SK-N-SH (cell line): ENCODE measurements around the gene MROH2B. TPM values are rescaled to one million over a fixed set of nuclear protein-coding genes. Genes with fewer than 3 reads are reported as not detected.

Experiments used
- CTCF ChIA-PET: fragments of 300-600, 350-600 bp; formaldehyde crosslinking; extraction: SDS; loops from one replicate; lab custom pipeline; 2021; lab: Yijun Ruan, JAX
- POLR2A ChIA-PET: fragments of 350-600 bp; sonication (Branson Sonifier 250); formaldehyde crosslinking; extraction: SDS; loops from one replicate; lab custom pipeline; 2020; ENCODE audit warnings: antibody characterized with exemption, inconsistent platforms; lab: Yijun Ruan, JAX
- DNase-seq: peaks from one replicate; pipeline ENCODE4 v3.0.0; 2012
- H2AFZ ChIP-seq: fragments of 200-600 bp; sonication (generic); 2 replicates; pipeline ENCODE4 v1.8.1; 2016; ENCODE audit warnings: antibody characterized with exemption, mild to moderate bottlenecking, low read depth
- H3F3A ChIP-seq: fragments of 200-600 bp; sonication (generic); replicated peaks from 2 replicates; pipeline ENCODE3; 2016; ENCODE audit warnings: antibody characterized with exemption, mild to moderate bottlenecking; ENCODE audit not compliant: insufficient read depth
- H3K27ac ChIP-seq, 2 experiments: fragments of 200-500 bp in 1 of 2; fragments of 200-600 bp in 1 of 2; sonication (Bioruptor generic) in 1 of 2; sonication (generic), shearing (Covaris generic) in 1 of 2; 2 replicates each; pipeline versions ENCODE4 v1.5.1 to v1.6.1; 2014 to 2016; ENCODE audit warnings: low read depth in 2 of 2, inconsistent platforms in 1 of 2, low read length in 1 of 2, mild to moderate bottlenecking in 1 of 2, mixed read lengths in 1 of 2
- H3K27me3 ChIP-seq: fragments of 200-600 bp; sonication (generic), shearing (Covaris generic); 2 replicates; pipeline ENCODE4 v1.6.1; 2016; ENCODE audit warnings: mixed run types; ENCODE audit not compliant: insufficient read depth
- H3K36me3 ChIP-seq, 2 experiments: fragments of 200-500 bp in 1 of 2; fragments of 200-600 bp in 1 of 2; sonication (Bioruptor generic) in 1 of 2; sonication (generic) in 1 of 2; replicated peaks in 1 of 2; 2 replicates each; pipeline versions ENCODE3 to v1.5.1; 2014 to 2016; ENCODE audit warnings: low read length in 1 of 2, mild to moderate bottlenecking in 1 of 2; ENCODE audit not compliant: insufficient read depth in 2 of 2, control insufficient read depth in 1 of 2
- H3K4me1 ChIP-seq, 2 experiments: fragments of 200-500 bp in 1 of 2; fragments of 200-600 bp in 1 of 2; sonication (Bioruptor generic) in 1 of 2; sonication (generic), shearing (Covaris generic) in 1 of 2; 2 replicates each; pipeline versions ENCODE4 v1.5.1 to v1.6.1; 2014 to 2016; ENCODE audit warnings: low read depth in 1 of 2, low read length in 1 of 2, mixed run types in 1 of 2; ENCODE audit not compliant: insufficient read depth in 2 of 2, control insufficient read depth in 1 of 2
- H3K4me2 ChIP-seq: fragments of 200-600 bp; sonication (generic), shearing (Covaris generic); 2 replicates; pipeline ENCODE4 v1.6.1; 2017; ENCODE audit warnings: mixed run types
- H3K4me3 ChIP-seq, 2 experiments: fragments of 200-500 bp in 1 of 2; fragments of 200-600 bp in 1 of 2; sonication (Bioruptor generic) in 1 of 2; sonication (generic), shearing (Covaris generic) in 1 of 2; 2 replicates each; pipeline versions ENCODE4 v1.5.1 to v1.8.1; 2014 to 2016; ENCODE audit warnings: low read depth in 2 of 2, inconsistent platforms in 1 of 2, low read length in 1 of 2, mild to moderate bottlenecking in 1 of 2, mixed read lengths in 1 of 2, moderate library complexity in 1 of 2
- H3K79me2 ChIP-seq: fragments of 200-600 bp; sonication (generic); 2 replicates; pipeline ENCODE4 v1.8.1; 2017; ENCODE audit warnings: mild to moderate bottlenecking; ENCODE audit not compliant: insufficient read depth
- H3K9ac ChIP-seq: fragments of 200-600 bp; sonication (generic); 2 replicates; pipeline ENCODE4 v1.6.1; 2017; ENCODE audit warnings: mixed run types
- H3K9me2 ChIP-seq: fragments of 200-600 bp; sonication (generic); 2 replicates; pipeline ENCODE4 v1.6.1; 2017; ENCODE audit warnings: mixed run types
- H3K9me3 ChIP-seq: fragments of 200-600 bp; sonication (generic); 2 replicates; pipeline ENCODE4 v1.6.1; 2017; ENCODE audit warnings: mixed run types, mild to moderate bottlenecking, moderate library complexity
- H4K20me1 ChIP-seq: fragments of 200-600 bp; sonication (generic); 2 replicates; pipeline ENCODE4 v1.6.1; 2017; ENCODE audit warnings: mild to moderate bottlenecking, mixed run types; ENCODE audit not compliant: insufficient read depth
- CHD2 ChIP-seq: fragments of 150-350 bp; IDR thresholded peaks from 2 replicates; pipeline ENCODE4 v1.6.1; 2018; ENCODE audit warnings: low read length; ENCODE audit not compliant: partially characterized antibody
- FOXM1 ChIP-seq: IDR thresholded peaks from 2 replicates; pipeline ENCODE4 v1.4.0; 2012; ENCODE audit warnings: low read depth, mild to moderate bottlenecking
- GATA2 ChIP-seq: sonication (generic); formaldehyde crosslinking; IDR thresholded peaks from 2 replicates; pipeline ENCODE4 v1.5.0; 2020; ENCODE audit warnings: mild to moderate bottlenecking, missing genetic modification reagents
- JUND ChIP-seq: IDR thresholded peaks from 2 replicates; pipeline ENCODE4 v1.4.0; 2012
- MEF2A ChIP-seq: IDR thresholded peaks from 2 replicates; pipeline ENCODE4 v1.4.0; 2012; ENCODE audit warnings: low read depth, borderline replicate concordance
- NFIC ChIP-seq: IDR thresholded peaks from 2 replicates; pipeline ENCODE4 v1.4.0; 2012; ENCODE audit warnings: borderline replicate concordance
- NRF1 ChIP-seq: IDR thresholded peaks from 2 replicates; pipeline ENCODE4 v1.6.1; 2012; ENCODE audit warnings: low read depth, mild to moderate bottlenecking, low read length
- RAD21 ChIP-seq: IDR thresholded peaks from 2 replicates; pipeline ENCODE4 v1.6.1; 2012; ENCODE audit warnings: mild to moderate bottlenecking, low read length
- SMC3 ChIP-seq: IDR thresholded peaks from 2 replicates; pipeline ENCODE4 v1.6.1; 2012; ENCODE audit warnings: low read depth, low read length, improper control_type of control experiment
- TCF12 ChIP-seq: IDR thresholded peaks from 2 replicates; pipeline ENCODE4 v1.4.0; 2012
- USF2 ChIP-seq: fragments of 150-350 bp; IDR thresholded peaks from 2 replicates; pipeline ENCODE4 v1.6.1; 2017; ENCODE audit warnings: antibody characterized with exemption, low read length, low read depth, borderline replicate concordance
- YY1 ChIP-seq: IDR thresholded peaks from 2 replicates; pipeline ENCODE4 v1.4.0; 2012; ENCODE audit warnings: low read depth, mild to moderate bottlenecking
- WGBS: methylation state at CpG from one replicate; pipeline ENCODE4 v1.1.6; 2017; ENCODE audit warnings: low lambda C conversion rate; 5-methylcytosine and 5-hydroxymethylcytosine counted together
- polyA plus RNA-seq, 3 experiments: library from polyadenylated mRNA; depleted of rRNA; stranded (reverse); fragments of >200 nt; gene quantifications; 2 replicates each; pipeline ENCODE4 v1.2.3, GENCODE V29; 2012
- TF ChIP-seq, protein P1 (sequence below): IDR thresholded peaks from 2 replicates; pipeline ENCODE4 v1.4.0; 2012; ENCODE audit warnings: low read depth

Gene MROH2B
- polyA plus RNA-seq, 1 of the 3 experiments (the other 2 are of a cell fraction): not detected

- H3K36me3 ChIP-seq: no peaks in the 10 kb centered on the region
- H3K9me3 ChIP-seq: no peaks in the 10 kb centered on the region
- no peak overlapping the region for H3K9ac ChIP-seq
- no peaks in the 10 kb centered on the region for H3F3A ChIP-seq
- no peak overlapping the region for H3K27ac ChIP-seq
- no peak for DNase-seq
- ChIA-PET POLR2A (no interaction called here), CTCF (no interaction called here)
- no peaks in the 10 kb centered on the region for H3K4me1 ChIP-seq
- H3K4me2 ChIP-seq: no peak overlapping the region
- no peaks in the 10 kb centered on the region for H3K79me2 ChIP-seq
- no peaks in the 10 kb centered on the region for H3K27me3 ChIP-seq
- H3K4me3 ChIP-seq: no peak overlapping the region
- 26% methylated on average over 5 of the region's 5 CpGs for WGBS
- H4K20me1 ChIP-seq: no peaks in the 10 kb centered on the region
- TF ChIP-seq RAD21: no peak
- no peaks in the 10 kb centered on the region for H3K9me2 ChIP-seq
- H2AFZ ChIP-seq: no peak overlapping the region
Measured at GRCh38 chr5:40991981-40992559, 79.1 kb downstream of the MROH2B start.

GRCh38 chr5:40991168-40991980 lies 79.8 kb downstream of the MROH2B start:
- CTCF ChIA-PET: no interaction called here
- Histone ChIP-seq H3K36me3 (no peaks in the 10 kb centered on the region), H4K20me1 (no peaks in the 10 kb centered on the region), H3K4me1 (no peaks in the 10 kb centered on the region), H3K9me3 (no peaks in the 10 kb centered on the region), H3F3A (no peaks in the 10 kb centered on the region), H3K9me2 (no peaks in the 10 kb centered on the region), H3K27ac (no peak overlapping the region), H3K79me2 (no peaks in the 10 kb centered on the region), H3K27me3 (no peaks in the 10 kb centered on the region), H3K4me2 (no peak overlapping the region), H3K9ac (no peak overlapping the region), H3K4me3 (no peak overlapping the region), H2AFZ (no peak overlapping the region)
- no peak for DNase-seq
- WGBS: 4% methylated on average over 2 of the region's 2 CpGs
- POLR2A ChIA-PET: interaction anchor here (0.6 kb wide), 1 partner anchor 682 kb away, joined by 4 read pairs; no protein-coding TSS in a partner anchor
- TF ChIP-seq GATA2 (no peak), YY1 (no peak), NRF1 (no peak), FOXM1 (no peak), USF2 (no peak), NFIC (no peak), CHD2 (no peak), MEF2A (no peak), RAD21 (no peak), TCF12 (no peak), JUND (no peak), SMC3 (no peak)
- TF ChIP-seq, protein P1, sequence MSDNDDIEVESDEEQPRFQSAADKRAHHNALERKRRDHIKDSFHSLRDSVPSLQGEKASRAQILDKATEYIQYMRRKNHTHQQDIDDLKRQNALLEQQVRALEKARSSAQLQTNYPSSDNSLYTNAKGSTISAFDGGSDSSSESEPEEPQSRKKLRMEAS: no peak
